Measurements from ENCODE around the gene SLC16A1.
"Not testable (repeated sequence)": the region's sequence is repeated elsewhere in the genome, so short reads cannot be mapped to it uniquely, and the experiment has no call there.

The SLC16A1 gene

DNA sequence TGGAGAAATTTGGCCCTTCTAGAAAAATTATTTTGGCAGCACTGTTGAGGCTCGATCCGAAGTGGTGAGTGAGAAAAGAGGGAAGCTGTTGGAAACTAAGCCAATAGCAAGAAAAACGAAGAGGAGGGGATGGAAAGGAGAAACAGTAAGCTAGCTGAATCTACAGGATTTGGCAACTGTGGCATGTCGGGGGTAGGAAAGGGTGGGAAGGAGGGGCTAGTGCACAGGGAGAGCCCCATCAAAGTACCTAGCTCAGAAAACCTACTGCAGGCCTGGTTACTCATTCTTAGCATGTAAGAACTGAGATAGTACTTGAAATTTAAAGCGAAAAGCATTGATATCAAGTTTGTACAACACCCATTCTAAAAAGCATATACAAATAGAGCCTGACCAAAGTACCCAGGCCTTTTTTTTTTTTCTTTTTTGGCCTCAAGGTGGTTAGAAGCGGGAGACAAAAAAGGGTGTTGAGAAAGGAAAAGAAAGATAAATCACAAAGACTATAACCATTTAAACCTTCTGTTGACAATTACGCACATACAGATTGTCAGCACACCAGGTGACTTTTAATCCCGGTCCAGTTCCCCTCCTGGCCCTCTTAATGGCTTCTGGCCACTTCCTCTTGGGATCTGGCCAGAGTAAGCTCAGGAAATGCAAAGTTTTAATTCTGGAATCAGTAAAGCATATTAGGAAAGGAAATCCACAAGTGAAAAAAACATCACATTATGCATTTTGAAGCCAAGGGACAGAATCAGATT lies 50.4 kb downstream of the SLC16A1 start:
- peak overlapping the region; percentile 52 for H3K27ac ChIP-seq (ENCODE audit: low read depth, low read length)
- H3K9me3 ChIP-seq (ENCODE audit: control insufficient read depth in 5 of 5, low read length in 5 of 5), result no peaks in the 10 kb centered on the region
- H3K9ac ChIP-seq (ENCODE audit: low read length in 5 of 5), result no peak overlapping the region
- no peaks in the 10 kb centered on the region for H3K36me3 ChIP-seq (ENCODE audit: control insufficient read depth in 5 of 5, insufficient read depth in 5 of 5, low read length in 5 of 5)
- H3K27me3 ChIP-seq (ENCODE audit: control insufficient read depth in 5 of 5, insufficient read depth in 4 of 5, low read length in 5 of 5), result no peaks in the 10 kb centered on the region
- H3K4me3 ChIP-seq (ENCODE audit: low read depth in 1 of 5, low read length in 5 of 5), result peak overlapping the region in 2 of 5 donors; percentile 3 to 10
- peaks cover 3 to 25% (median 11%) of the 10 kb centered on the region in 5 donors for H3K4me1 ChIP-seq (ENCODE audit: control insufficient read depth in 5 of 5, insufficient read depth in 5 of 5, low read length in 5 of 5)

DNA sequence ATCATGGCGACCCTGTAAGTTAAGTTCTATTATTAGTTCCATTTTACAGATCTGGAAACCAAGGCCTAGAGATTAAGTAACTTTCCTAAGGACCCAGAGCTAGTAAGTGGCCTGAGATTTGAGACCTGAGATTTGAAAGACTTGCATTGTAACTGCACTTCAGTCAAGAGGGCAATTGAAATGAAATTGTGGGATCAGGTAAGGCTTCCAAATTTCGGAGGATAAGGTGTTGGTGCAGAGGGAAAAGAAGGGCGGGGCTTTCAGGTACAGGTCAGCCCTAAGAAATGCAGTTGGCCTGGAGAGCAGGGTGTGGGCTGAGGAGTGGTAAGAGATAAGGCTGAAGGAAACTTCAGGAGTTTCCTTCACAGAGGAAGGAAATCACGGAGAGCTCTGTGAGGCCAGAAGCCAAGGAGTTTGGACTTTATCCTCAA lies 51.1 kb downstream of the SLC16A1 start:
- Histone ChIP-seq H3K36me3 (ENCODE audit: control insufficient read depth in 5 of 5, insufficient read depth in 5 of 5, low read length in 5 of 5) (no peaks in the 10 kb centered on the region), H3K27ac (ENCODE audit: low read depth, low read length) (no peak overlapping the region), H3K27me3 (ENCODE audit: control insufficient read depth in 5 of 5, insufficient read depth in 4 of 5, low read length in 5 of 5) (no peaks in the 10 kb centered on the region), H3K4me1 (ENCODE audit: control insufficient read depth in 5 of 5, insufficient read depth in 5 of 5, low read length in 5 of 5) (peaks cover 3 to 25% (median 11%) of the 10 kb centered on the region in 5 donors), H3K4me3 (ENCODE audit: low read depth in 1 of 5, low read length in 5 of 5) (no peak overlapping the region), H3K9me3 (ENCODE audit: control insufficient read depth in 5 of 5, low read length in 5 of 5) (no peaks in the 10 kb centered on the region), H3K9ac (ENCODE audit: low read length in 5 of 5) (no peak overlapping the region)

DNA sequence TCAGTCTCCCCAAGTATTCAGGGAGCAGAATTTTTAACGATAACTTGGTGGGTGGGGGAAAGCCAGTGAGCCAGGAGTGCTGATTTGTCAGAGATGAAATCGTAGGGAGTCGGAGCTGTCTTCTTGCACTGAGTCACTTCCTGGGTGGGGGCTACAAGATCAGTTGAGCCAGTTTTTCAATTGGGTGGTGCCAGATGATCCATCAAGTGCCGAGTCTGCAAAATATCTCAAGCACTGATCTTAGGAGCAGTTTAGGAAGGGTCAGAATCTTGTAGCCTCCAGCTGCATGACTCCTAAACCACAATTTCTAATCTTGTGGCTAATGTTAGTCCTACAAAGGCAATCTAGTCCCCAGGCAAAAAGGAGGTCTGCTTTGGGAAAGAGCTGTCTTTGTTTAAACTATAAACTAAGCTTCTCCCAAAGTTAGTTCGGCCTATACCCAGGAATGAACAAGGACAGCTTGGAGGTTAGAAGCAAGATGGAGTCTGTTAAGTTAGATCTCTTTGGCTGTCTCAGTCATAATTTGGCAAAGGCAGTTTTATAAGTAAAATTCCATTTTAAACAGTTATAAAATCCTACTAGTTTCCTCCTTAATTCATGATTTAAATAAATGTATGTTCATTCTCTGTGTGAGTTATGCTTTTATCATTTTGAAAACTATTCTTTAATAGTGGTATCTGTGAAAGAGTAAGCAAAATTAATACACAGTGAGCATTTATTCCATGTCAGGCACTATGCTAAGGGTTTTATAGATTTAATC lies 51.7 kb downstream of the SLC16A1 start:
- no peak overlapping the region for H3K9ac ChIP-seq (ENCODE audit: low read length in 5 of 5)

DNA sequence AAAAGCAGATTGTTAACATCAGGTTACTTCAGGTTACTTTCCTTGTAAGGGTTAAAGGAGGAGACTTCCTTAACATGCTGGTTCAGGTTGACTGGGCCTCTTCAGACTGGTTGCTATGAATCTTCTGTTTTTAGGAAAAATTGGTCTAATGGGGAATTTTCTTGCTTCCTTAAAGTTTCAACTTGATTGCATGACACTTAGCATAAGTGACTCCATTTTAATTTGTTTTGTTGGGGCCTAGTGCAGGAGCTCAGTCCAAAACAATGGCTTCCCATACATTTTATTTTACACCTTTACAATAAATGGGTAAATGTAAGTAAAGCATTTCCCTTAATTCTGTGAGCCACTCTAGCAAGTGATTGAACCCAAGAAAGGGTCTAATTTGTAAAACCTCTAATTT lies 53.8 kb downstream of the SLC16A1 start:
- no peak overlapping the region for H3K9ac ChIP-seq (ENCODE audit: low read length in 5 of 5)
- H3K27ac ChIP-seq (ENCODE audit: low read depth, low read length), result no peak overlapping the region
- H3K4me3 ChIP-seq (ENCODE audit: low read depth in 1 of 5, low read length in 5 of 5), result no peak overlapping the region
- no peaks in the 10 kb centered on the region for H3K27me3 ChIP-seq (ENCODE audit: control insufficient read depth in 5 of 5, insufficient read depth in 4 of 5, low read length in 5 of 5)
- no peaks in the 10 kb centered on the region for H3K36me3 ChIP-seq (ENCODE audit: control insufficient read depth in 5 of 5, insufficient read depth in 5 of 5, low read length in 5 of 5)
- no peaks in the 10 kb centered on the region for H3K9me3 ChIP-seq (ENCODE audit: control insufficient read depth in 5 of 5, low read length in 5 of 5)
- H3K4me1 ChIP-seq (ENCODE audit: control insufficient read depth in 5 of 5, insufficient read depth in 5 of 5, low read length in 5 of 5), result peaks cover 3 to 25% (median 11%) of the 10 kb centered on the region in 5 donors

More for the DNA sequence above, 51.7 kb downstream of the SLC16A1 start:
- no peaks in the 10 kb centered on the region for H3K36me3 ChIP-seq (ENCODE audit: control insufficient read depth in 5 of 5, insufficient read depth in 5 of 5, low read length in 5 of 5)
- peaks cover 3 to 25% (median 11%) of the 10 kb centered on the region in 5 donors for H3K4me1 ChIP-seq (ENCODE audit: control insufficient read depth in 5 of 5, insufficient read depth in 5 of 5, low read length in 5 of 5)
- no peaks in the 10 kb centered on the region for H3K9me3 ChIP-seq (ENCODE audit: control insufficient read depth in 5 of 5, low read length in 5 of 5)
- no peaks in the 10 kb centered on the region for H3K27me3 ChIP-seq (ENCODE audit: control insufficient read depth in 5 of 5, insufficient read depth in 4 of 5, low read length in 5 of 5)
- no peak overlapping the region for H3K4me3 ChIP-seq (ENCODE audit: low read depth in 1 of 5, low read length in 5 of 5)
- no peak overlapping the region for H3K27ac ChIP-seq (ENCODE audit: low read depth, low read length)

DNA sequence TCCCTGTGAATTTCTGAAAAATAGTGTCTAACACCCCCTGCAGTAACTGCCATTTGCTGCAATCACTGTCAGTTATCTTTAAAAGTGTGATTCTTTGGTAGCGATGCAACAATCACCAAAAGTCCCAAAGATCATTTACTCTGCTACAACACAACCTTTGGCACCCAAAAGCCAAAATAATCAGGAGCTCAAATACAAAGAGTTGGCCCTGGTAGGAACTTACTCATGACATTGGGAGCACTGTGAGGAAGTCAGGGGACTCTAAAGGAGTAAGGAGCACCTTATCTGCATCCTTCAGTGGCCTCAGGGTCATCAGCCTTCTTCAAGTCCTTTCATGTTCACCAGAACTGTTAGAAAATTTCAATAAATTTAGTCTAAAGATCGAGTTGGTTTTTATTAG lies 54.6 kb downstream of the SLC16A1 start:
- Histone ChIP-seq H3K9me3 (ENCODE audit: control insufficient read depth in 5 of 5, low read length in 5 of 5) (peaks cover 0 to under 1% (median 0%) of the 10 kb centered on the region in 5 donors), H3K4me3 (ENCODE audit: low read depth in 1 of 5, low read length in 5 of 5) (no peak overlapping the region), H3K4me1 (ENCODE audit: control insufficient read depth in 5 of 5, insufficient read depth in 5 of 5, low read length in 5 of 5) (peaks cover 3 to 20% (median 11%) of the 10 kb centered on the region in 5 donors), H3K27me3 (ENCODE audit: control insufficient read depth in 5 of 5, insufficient read depth in 4 of 5, low read length in 5 of 5) (no peaks in the 10 kb centered on the region), H3K9ac (ENCODE audit: low read length in 5 of 5) (no peak overlapping the region), H3K27ac (ENCODE audit: low read depth, low read length) (no peak overlapping the region), H3K36me3 (ENCODE audit: control insufficient read depth in 5 of 5, insufficient read depth in 5 of 5, low read length in 5 of 5) (no peaks in the 10 kb centered on the region)

DNA sequence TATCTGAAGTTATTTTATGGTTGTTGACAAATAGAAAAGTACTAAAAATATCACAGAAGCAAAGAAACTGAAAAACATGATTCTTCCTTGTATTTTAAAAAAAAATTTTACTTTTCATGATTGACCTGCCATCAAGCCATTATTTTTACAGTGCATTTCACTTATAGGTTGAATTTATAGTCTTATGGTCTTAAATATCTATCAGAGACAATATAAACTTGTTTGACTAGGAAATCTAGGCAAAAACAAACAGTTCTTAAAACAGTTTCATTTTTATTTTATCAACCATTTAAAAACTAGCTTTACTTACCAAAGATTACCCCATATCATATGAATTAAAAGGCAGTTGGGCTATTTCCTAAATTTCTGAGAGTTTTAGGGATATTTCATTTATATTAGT lies 59.2 kb downstream of the SLC16A1 start:
- Histone ChIP-seq H3K27me3 (ENCODE audit: control insufficient read depth in 5 of 5, insufficient read depth in 4 of 5, low read length in 5 of 5) (no peaks in the 10 kb centered on the region), H3K4me1 (ENCODE audit: control insufficient read depth in 5 of 5, insufficient read depth in 5 of 5, low read length in 5 of 5) (no peaks in the 10 kb centered on the region), H3K27ac (ENCODE audit: low read depth, low read length) (no peak overlapping the region), H3K36me3 (ENCODE audit: control insufficient read depth in 5 of 5, insufficient read depth in 5 of 5, low read length in 5 of 5) (no peaks in the 10 kb centered on the region), H3K4me3 (ENCODE audit: low read depth in 1 of 5, low read length in 5 of 5) (no peak overlapping the region), H3K9me3 (ENCODE audit: control insufficient read depth in 5 of 5, low read length in 5 of 5) (peaks cover 0 to 18% (median 10%) of the 10 kb centered on the region in 5 donors), H3K9ac (ENCODE audit: low read length in 5 of 5) (no peak overlapping the region)

DNA sequence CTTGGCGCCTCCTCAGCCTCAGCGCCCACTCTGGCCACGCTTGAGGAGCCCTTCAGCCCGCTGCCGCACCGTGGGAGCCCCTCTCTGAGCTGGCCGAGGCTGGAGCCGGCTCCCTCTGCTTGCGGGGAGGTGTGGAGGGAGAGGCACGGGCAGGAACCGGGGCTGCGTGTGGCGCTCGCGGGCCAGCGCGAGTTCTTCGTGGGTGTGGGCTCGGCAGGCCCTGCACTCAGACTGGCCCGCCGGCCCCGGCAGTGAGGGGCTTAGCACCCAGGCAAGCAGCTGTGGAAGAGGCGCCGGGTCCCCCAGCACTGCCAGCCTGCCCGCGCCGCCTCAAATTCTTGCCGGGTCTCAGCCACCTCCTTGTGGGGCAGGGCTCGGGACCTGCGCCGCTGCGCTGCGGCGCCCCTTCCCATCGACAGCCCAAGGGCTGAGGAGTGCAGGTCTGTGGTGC lies 61.4 kb downstream of the SLC16A1 start:
- no peaks in the 10 kb centered on the region for H3K27me3 ChIP-seq (ENCODE audit: control insufficient read depth in 5 of 5, insufficient read depth in 4 of 5, low read length in 5 of 5)
- H3K4me3 ChIP-seq (ENCODE audit: low read depth in 1 of 5, low read length in 5 of 5), result no peak overlapping the region
- peaks cover 0 to 18% (median 10%) of the 10 kb centered on the region in 5 donors for H3K9me3 ChIP-seq (ENCODE audit: control insufficient read depth in 5 of 5, low read length in 5 of 5)
- no peak overlapping the region for H3K27ac ChIP-seq (ENCODE audit: low read depth, low read length)
- H3K4me1 ChIP-seq (ENCODE audit: control insufficient read depth in 5 of 5, insufficient read depth in 5 of 5, low read length in 5 of 5), result no peaks in the 10 kb centered on the region
- H3K9ac ChIP-seq (ENCODE audit: low read length in 5 of 5), result no peak overlapping the region
- H3K36me3 ChIP-seq (ENCODE audit: control insufficient read depth in 5 of 5, insufficient read depth in 5 of 5, low read length in 5 of 5), result no peaks in the 10 kb centered on the region

DNA sequence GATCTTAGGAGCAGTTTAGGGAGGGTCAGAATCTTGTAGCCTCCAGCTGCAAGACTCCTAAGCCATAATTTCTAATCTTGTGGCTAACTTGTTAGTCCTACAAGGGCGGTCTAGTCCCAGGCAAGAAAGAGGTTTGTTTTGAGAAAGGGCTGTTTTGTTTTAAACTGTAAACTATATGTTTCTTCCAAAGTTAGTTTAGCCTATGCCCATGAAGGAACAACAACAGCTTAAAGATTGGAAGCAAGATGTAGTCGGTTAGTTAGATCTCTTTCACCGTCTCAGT lies 62.0 kb downstream of the SLC16A1 start:
- Histone ChIP-seq H3K4me1 (ENCODE audit: control insufficient read depth in 5 of 5, insufficient read depth in 5 of 5, low read length in 5 of 5) (no peaks in the 10 kb centered on the region), H3K9me3 (ENCODE audit: control insufficient read depth in 5 of 5, low read length in 5 of 5) (peaks cover 0 to 18% (median 10%) of the 10 kb centered on the region in 5 donors), H3K27ac (ENCODE audit: low read depth, low read length) (no peak overlapping the region), H3K4me3 (ENCODE audit: low read depth in 1 of 5, low read length in 5 of 5) (no peak overlapping the region), H3K27me3 (ENCODE audit: control insufficient read depth in 5 of 5, insufficient read depth in 4 of 5, low read length in 5 of 5) (no peaks in the 10 kb centered on the region), H3K9ac (ENCODE audit: low read length in 5 of 5) (no peak overlapping the region), H3K36me3 (ENCODE audit: control insufficient read depth in 5 of 5, insufficient read depth in 5 of 5, low read length in 5 of 5) (no peaks in the 10 kb centered on the region)

DNA sequence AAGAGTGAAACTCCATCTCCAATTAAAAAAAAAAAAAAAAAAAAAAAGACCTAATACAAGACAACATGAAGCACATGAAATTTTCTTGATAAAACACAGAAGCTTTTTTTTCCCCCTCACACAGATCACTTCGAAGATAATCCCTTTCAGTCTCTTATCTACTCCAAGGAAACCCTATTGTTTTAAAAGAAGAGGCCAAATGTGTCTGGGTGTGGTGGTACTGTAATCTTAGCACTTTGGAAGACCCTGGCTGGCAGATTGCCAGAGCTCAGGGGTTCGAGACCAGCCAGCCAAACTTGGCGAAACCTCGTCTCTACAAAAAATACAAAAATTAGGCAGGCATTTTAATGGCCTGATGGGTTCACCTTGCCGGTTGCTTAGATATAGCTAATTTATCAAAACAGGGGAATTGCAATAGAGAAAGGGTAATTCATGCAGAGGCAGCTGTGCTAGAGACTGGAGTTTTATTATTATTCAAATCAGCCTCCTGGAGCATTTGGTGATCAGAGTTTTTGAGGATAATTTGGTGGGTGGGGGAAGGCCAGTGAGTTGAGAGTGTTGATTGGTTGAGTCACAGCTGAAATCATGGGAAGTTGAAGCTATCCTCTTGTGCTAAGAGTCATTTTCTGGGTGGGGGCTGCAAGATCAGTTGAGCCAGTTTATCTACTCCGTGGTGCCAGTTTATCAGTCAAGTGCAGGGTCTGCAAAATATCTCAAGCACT lies 62.5 kb downstream of the SLC16A1 start:
- H3K27ac ChIP-seq (ENCODE audit: low read depth, low read length), result no peak overlapping the region
- H3K27me3 ChIP-seq (ENCODE audit: control insufficient read depth in 5 of 5, insufficient read depth in 4 of 5, low read length in 5 of 5), result no peaks in the 10 kb centered on the region
- H3K4me3 ChIP-seq (ENCODE audit: low read depth in 1 of 5, low read length in 5 of 5), result no peak overlapping the region
- H3K9me3 ChIP-seq (ENCODE audit: control insufficient read depth in 5 of 5, low read length in 5 of 5), result peaks cover 0 to 18% (median 10%) of the 10 kb centered on the region in 5 donors
- H3K36me3 ChIP-seq (ENCODE audit: control insufficient read depth in 5 of 5, insufficient read depth in 5 of 5, low read length in 5 of 5), result no peaks in the 10 kb centered on the region
- no peaks in the 10 kb centered on the region for H3K4me1 ChIP-seq (ENCODE audit: control insufficient read depth in 5 of 5, insufficient read depth in 5 of 5, low read length in 5 of 5)
- no peak overlapping the region for H3K9ac ChIP-seq (ENCODE audit: low read length in 5 of 5)

DNA sequence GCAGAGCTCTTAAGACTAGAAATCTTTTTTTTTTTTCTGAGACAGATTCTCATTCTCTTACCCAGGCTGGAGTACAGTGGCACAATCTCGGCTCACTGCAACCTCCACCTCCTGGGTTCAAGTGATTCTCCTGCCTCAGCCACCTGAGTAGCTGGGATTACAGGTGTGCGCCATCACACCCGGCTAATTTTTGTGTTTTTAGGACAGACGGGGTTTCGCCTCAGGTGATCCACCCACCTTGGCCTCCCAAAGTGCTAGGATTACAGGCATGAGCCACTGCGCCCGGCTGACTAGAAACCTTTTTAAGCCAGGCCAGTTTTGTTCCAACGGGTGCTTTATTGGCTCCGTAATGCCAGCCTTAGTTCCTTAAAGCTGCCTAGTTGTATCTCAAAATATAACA lies 66.1 kb downstream of the SLC16A1 start:
- not testable (repeated sequence) for H3K4me1 ChIP-seq (ENCODE audit: control insufficient read depth in 5 of 5, insufficient read depth in 5 of 5, low read length in 5 of 5); H3K4me3 ChIP-seq (ENCODE audit: low read depth in 1 of 5, low read length in 5 of 5); H3K27ac ChIP-seq (ENCODE audit: low read depth, low read length); H3K36me3 ChIP-seq (ENCODE audit: control insufficient read depth in 5 of 5, insufficient read depth in 5 of 5, low read length in 5 of 5); H3K9ac ChIP-seq (ENCODE audit: low read length in 5 of 5); H3K27me3 ChIP-seq (ENCODE audit: control insufficient read depth in 5 of 5, insufficient read depth in 4 of 5, low read length in 5 of 5)
- peaks cover 0 to 11% (median 6%) of the 10 kb centered on the region in 5 donors for H3K9me3 ChIP-seq (ENCODE audit: control insufficient read depth in 5 of 5, low read length in 5 of 5)
